Neural crest cell (in vitro differentiated cells): ENCODE data around the gene CHRM2. TPM values are rescaled to one million over a fixed set of nuclear protein-coding genes. Genes with fewer than 3 reads are reported as not detected.

Source experiments
- DNase-seq: peaks from one replicate; pipeline ENCODE4 v3.0.0; 2021; ENCODE audit warnings: low read depth, mixed read lengths, low spot score
- H3K27ac Mint-ChIP-seq: one replicate; pipeline ENCODE4 v1.8.0; 2021; ENCODE audit warnings: mild to moderate bottlenecking, mixed read lengths; ENCODE audit not compliant: unreplicated experiment
- H3K27me3 Mint-ChIP-seq: 2 replicates; pipeline ENCODE4 v1.8.0; 2021; ENCODE audit warnings: low read depth, mild to moderate bottlenecking, mixed read lengths
- H3K36me3 Mint-ChIP-seq: 2 replicates; pipeline ENCODE4 v1.8.0; 2021; ENCODE audit warnings: low read depth, mild to moderate bottlenecking, mixed read lengths
- H3K4me1 Mint-ChIP-seq: 2 replicates; pipeline ENCODE4 v1.8.0; 2021; ENCODE audit warnings: mixed read lengths
- H3K4me3 Mint-ChIP-seq: one replicate; pipeline ENCODE4 v1.8.0; 2021; ENCODE audit warnings: mild to moderate bottlenecking, mixed read lengths
- H3K9me3 Mint-ChIP-seq: 2 replicates; pipeline ENCODE4 v1.8.0; 2021; ENCODE audit warnings: mixed read lengths
- total RNA-seq: library from RNA; stranded (reverse); gene quantifications from 2 replicates; pipeline ENCODE4 v1.2.1, GENCODE V29; 2021
- TF ChIP-seq, protein P1 (sequence below): fragments of 200-600 bp; sonication (generic); conservative IDR thresholded peaks from 2 replicates; pipeline ENCODE4 v1.5.0; 2021; ENCODE audit warnings: antibody characterized with exemption, mild to moderate bottlenecking

The CHRM2 gene
- total RNA-seq, 1 donor from 2014 or later = 0.14 TPM

DNA sequence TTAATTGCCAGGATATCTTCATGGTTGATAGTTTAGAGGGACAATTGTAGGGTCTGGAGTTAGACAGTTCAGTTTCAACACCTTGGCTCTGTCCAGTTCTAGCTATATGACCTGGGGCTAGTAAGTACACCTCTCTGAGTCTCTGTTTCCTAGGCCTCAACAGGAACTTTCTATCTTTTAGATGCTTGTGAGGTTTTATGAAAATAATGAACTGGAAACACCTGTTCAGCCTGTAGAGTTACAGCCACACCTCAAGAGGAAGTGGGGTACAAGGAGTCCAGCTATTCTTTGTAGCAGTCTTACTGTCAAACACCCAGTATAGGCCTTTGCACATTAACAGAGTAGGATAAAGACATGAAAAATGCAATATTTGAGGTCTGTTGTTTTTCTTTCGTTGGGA lies 73.4 kb downstream of the CHRM2 start:
- TF ChIP-seq, protein P1, sequence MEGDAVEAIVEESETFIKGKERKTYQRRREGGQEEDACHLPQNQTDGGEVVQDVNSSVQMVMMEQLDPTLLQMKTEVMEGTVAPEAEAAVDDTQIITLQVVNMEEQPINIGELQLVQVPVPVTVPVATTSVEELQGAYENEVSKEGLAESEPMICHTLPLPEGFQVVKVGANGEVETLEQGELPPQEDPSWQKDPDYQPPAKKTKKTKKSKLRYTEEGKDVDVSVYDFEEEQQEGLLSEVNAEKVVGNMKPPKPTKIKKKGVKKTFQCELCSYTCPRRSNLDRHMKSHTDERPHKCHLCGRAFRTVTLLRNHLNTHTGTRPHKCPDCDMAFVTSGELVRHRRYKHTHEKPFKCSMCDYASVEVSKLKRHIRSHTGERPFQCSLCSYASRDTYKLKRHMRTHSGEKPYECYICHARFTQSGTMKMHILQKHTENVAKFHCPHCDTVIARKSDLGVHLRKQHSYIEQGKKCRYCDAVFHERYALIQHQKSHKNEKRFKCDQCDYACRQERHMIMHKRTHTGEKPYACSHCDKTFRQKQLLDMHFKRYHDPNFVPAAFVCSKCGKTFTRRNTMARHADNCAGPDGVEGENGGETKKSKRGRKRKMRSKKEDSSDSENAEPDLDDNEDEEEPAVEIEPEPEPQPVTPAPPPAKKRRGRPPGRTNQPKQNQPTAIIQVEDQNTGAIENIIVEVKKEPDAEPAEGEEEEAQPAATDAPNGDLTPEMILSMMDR = no peak
- Mint-ChIP-seq H3K4me1 (peaks cover 10% of the 10 kb centered on the region), H3K27ac (no peak overlapping the region), H3K36me3 (no peaks in the 10 kb centered on the region), H3K27me3 (no peaks in the 10 kb centered on the region), H3K4me3 (no peak overlapping the region), H3K9me3 (peaks cover 2% of the 10 kb centered on the region)
- DNase-seq = no peak

DNA sequence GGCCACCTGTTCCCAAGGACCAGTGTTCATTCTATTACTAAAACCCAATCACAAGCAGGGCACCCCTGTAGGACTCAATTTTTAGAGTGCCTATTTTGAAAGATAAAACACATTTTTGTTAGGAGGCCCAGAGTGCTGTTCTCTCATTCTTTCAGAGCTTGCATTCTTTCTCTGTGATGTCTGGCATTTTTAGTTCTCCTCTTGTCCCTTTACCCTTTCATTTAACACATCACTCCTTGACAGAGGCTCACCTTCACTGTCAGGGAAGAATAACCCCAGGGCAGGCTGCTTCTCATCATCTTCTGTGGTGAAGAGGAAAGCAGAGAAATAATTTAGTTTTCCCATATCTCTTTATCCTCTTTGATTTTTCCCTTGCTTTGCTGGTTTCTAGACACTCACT lies 73.9 kb downstream of the CHRM2 start:
- Mint-ChIP-seq H3K36me3 (no peaks in the 10 kb centered on the region), H3K4me3 (no peak overlapping the region), H3K27ac (no peak overlapping the region), H3K4me1 (peaks cover 10% of the 10 kb centered on the region), H3K9me3 (peaks cover 2% of the 10 kb centered on the region), H3K27me3 (no peaks in the 10 kb centered on the region)
- TF ChIP-seq, protein P1 = no peak
- DNase-seq = no peak

DNA sequence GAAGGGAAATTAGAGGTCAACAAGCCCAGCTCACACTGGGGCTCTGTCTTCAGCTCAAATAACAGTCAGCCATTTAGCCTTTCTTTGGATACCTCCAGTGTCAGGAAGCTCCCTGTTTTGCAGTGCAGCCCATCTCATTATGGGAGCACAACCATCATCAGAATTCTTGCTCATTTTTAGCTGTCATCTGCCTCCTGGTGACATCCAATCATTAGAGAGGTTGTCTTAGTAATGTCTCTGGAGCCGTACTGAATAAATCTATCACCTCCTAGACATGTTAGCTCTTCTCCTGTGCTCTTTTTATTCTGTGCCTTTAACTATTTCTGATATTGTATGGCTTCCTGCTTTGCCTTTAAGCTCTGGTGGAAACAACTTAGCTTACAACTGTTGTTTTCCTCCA lies 74.5 kb downstream of the CHRM2 start:
- Mint-ChIP-seq H3K4me3 (no peak overlapping the region), H3K4me1 (peaks cover 10% of the 10 kb centered on the region), H3K9me3 (peaks cover 2% of the 10 kb centered on the region), H3K27ac (no peak overlapping the region), H3K36me3 (no peaks in the 10 kb centered on the region), H3K27me3 (no peaks in the 10 kb centered on the region)
- no peak for DNase-seq
- TF ChIP-seq, protein P1 = no peak

DNA sequence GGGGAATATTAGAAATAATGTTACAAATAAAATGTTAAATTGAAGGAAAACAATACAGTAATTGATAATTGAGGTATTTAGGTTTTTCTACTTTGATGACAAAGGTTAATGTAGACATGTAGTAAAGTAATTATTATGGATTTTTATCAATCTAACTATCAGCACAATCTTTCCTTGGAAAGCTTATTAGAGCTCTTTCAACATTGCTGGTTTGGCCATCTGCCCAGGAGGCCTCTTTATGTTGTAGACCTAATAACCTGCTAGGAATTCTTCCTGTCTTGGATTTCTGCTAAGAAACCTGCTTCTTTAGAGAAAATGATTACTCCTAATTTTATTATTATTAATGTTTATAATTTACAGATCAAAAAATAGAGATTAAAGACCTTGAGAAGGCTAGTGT lies 78.9 kb downstream of the CHRM2 start:
- no peak for DNase-seq
- TF ChIP-seq, protein P1 = no peak
- Mint-ChIP-seq H3K4me3 (no peak overlapping the region), H3K4me1 (peaks cover 9% of the 10 kb centered on the region), H3K36me3 (no peaks in the 10 kb centered on the region), H3K27me3 (no peaks in the 10 kb centered on the region), H3K27ac (no peak overlapping the region), H3K9me3 (peaks cover 2% of the 10 kb centered on the region)

DNA sequence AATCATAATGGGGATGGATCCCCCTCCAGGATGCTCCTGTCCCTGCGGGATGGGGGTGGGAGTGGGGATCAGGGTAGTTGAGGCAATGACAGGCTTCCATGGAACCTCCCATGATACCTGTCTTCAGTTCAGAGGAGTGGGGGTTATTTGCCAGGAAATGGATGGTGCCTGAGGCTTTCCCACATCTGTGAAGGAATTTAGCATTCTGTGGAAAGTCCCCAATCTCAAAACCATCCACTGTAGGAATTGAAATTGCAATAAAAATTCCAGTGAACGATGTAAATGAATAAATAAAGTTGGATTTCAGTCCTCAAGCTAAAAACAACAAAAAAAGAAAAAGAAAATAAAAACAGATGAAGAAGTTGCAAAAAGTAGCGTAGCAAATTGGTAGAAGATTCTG lies 81.9 kb downstream of the CHRM2 start:
- H3K4me3 Mint-ChIP-seq = no peak overlapping the region
- DNase-seq = no peak
- no peaks in the 10 kb centered on the region for H3K36me3 Mint-ChIP-seq
- no peaks in the 10 kb centered on the region for H3K27me3 Mint-ChIP-seq
- H3K4me1 Mint-ChIP-seq = no peaks in the 10 kb centered on the region
- no peak overlapping the region for H3K27ac Mint-ChIP-seq
- H3K9me3 Mint-ChIP-seq = peaks cover 7% of the 10 kb centered on the region
- TF ChIP-seq, protein P1 = no peak

DNA sequence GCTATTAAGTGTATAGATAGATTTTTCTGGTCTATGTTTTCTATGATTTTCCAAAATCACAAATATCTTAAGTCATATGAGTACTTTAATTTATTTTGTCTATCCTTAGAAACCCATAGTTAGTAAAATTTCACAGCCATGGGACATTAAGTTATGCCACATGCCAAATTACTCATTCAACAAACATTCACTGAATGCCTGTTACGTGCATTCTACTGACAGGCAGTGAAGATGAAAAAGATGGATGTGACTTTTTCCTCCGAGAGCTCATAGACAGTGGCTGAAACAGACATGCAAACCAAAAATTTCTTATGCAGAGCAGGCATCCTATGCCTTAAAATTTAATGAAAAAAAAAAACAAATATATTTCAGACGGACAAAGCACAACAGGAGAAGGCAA lies 84.9 kb downstream of the CHRM2 start:
- H3K9me3 Mint-ChIP-seq = peaks cover 7% of the 10 kb centered on the region
- no peak for DNase-seq
- no peaks in the 10 kb centered on the region for H3K36me3 Mint-ChIP-seq
- H3K27ac Mint-ChIP-seq = no peak overlapping the region
- TF ChIP-seq, protein P1 = no peak
- no peaks in the 10 kb centered on the region for H3K27me3 Mint-ChIP-seq
- H3K4me3 Mint-ChIP-seq = no peak overlapping the region
- peaks cover 4% of the 10 kb centered on the region for H3K4me1 Mint-ChIP-seq
